GM19238 (cell line): ENCODE results near the gene HSD11B1L.
"Not testable (repeated sequence)": the region's sequence is repeated elsewhere in the genome, so short reads cannot be mapped to it uniquely, and the experiment has no call there.

Experiments
- DNase-seq: peaks from one replicate; pipeline ENCODE4 v3.0.0; 2011; ENCODE audit warnings: low spot score; ENCODE audit not compliant: insufficient read length

Gene HSD11B1L

GRCh38 chr19:5686647-5687359 is 6.0 kb downstream of the HSD11B1L start:
- DNase-seq: peak; percentile 94

- no peak for DNase-seq
Measured at GRCh38 chr19:5687360-5688198, 6.8 kb downstream of the HSD11B1L start.

GRCh38 chr19:5688262-5688881 is 7.5 kb downstream of the HSD11B1L start:
- not testable (repeated sequence) for DNase-seq

GRCh38 chr19:5690125-5690954 is 9.5 kb downstream of the HSD11B1L start, which contains the start of gene RPL36:
Gene RPL36, plus strand, starts transcription at chr19:5690295. Its CDS starts 213 bp downstream, at chr19:5690508.
- peak; percentile 98 for DNase-seq

GRCh38 chr19:5690955-5691821 is 10.4 kb downstream of the HSD11B1L start:
- DNase-seq: no peak

- no peak for DNase-seq
Measured at GRCh38 chr19:5691822-5692722, 11.2 kb downstream of the HSD11B1L start.

- no peak for DNase-seq
Measured at GRCh38 chr19:5692723-5693194, 11.9 kb downstream of the HSD11B1L start.

- DNase-seq: no peak
Measured at GRCh38 chr19:5693195-5694166, 12.7 kb downstream of the HSD11B1L start.

GRCh38 chr19:5694167-5694955 is 13.5 kb downstream of the HSD11B1L start:
- no peak for DNase-seq

- no peak for DNase-seq
Measured at GRCh38 chr19:5694956-5695648, 14.3 kb downstream of the HSD11B1L start.

GRCh38 chr19:5695649-5696195 is 14.9 kb downstream of the HSD11B1L start:
- no peak for DNase-seq

GRCh38 chr19:5696196-5697021 is 15.6 kb downstream of the HSD11B1L start:
- no peak for DNase-seq

GRCh38 chr19:5697022-5697889 is 16.4 kb downstream of the HSD11B1L start:
- no peak for DNase-seq

- DNase-seq: no peak
Measured at GRCh38 chr19:5697890-5698634, 17.2 kb downstream of the HSD11B1L start.
